ENCODE data around the gene ISM2. TPM values are rescaled to one million over a fixed set of nuclear protein-coding genes. Genes with fewer than 3 reads are reported as not detected.

The ISM2 gene
- total and polyA plus RNA-seq, 3 donors from 2014 or later = 4.4 to 28.7 (median 6.2) TPM

DNA sequence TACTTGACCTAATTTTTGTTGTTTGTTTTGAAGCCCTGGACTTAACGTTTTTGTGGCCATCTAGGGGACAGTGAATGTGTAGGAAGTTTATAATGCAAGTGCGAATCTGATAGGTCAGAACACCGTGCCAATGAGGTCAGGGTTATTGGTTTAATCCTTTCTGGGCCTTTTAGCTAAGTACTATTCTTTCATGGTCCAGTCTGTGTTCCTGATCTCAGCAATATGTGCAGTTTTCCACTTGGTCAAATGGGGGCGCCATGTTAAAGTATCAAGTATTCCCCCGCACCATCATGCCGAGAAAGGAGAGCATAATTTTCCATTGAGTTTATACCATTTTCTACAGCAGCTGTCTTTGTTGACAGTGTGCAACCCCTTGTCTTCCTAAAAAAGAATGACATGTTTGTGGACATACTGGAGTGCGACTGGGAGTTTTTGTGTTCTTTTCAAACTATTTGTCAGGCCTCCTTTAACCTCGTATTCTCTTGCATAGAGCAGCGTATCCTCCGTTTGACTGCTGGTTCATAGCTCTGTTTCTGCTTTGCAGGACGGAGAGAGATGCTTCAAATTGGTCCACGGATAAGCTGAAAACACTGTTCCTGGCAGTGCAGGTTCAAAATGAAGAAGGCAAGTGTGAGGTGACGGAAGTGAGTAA is 39.4 kb downstream of the ISM2 start:
- DNase-seq = peak; percentile 94
- TF ChIP-seq POLR2A (IDR thresholded peaks at IDR 0.05) = no peak
- TF ChIP-seq, protein P1, sequence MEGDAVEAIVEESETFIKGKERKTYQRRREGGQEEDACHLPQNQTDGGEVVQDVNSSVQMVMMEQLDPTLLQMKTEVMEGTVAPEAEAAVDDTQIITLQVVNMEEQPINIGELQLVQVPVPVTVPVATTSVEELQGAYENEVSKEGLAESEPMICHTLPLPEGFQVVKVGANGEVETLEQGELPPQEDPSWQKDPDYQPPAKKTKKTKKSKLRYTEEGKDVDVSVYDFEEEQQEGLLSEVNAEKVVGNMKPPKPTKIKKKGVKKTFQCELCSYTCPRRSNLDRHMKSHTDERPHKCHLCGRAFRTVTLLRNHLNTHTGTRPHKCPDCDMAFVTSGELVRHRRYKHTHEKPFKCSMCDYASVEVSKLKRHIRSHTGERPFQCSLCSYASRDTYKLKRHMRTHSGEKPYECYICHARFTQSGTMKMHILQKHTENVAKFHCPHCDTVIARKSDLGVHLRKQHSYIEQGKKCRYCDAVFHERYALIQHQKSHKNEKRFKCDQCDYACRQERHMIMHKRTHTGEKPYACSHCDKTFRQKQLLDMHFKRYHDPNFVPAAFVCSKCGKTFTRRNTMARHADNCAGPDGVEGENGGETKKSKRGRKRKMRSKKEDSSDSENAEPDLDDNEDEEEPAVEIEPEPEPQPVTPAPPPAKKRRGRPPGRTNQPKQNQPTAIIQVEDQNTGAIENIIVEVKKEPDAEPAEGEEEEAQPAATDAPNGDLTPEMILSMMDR (IDR thresholded peaks at IDR 0.05) = peak; percentile 71 to 81 (median 76)
- Histone ChIP-seq H3K36me3 (ENCODE audit: low read depth, missing control alignments) (no peaks in the 10 kb centered on the region), H3K9me3 (no peaks in the 10 kb centered on the region), H3K4me1 (peaks cover 21% of the 10 kb centered on the region), H3K4me3 (peak overlapping the region; percentile 93 to 99), H3K27ac (peak overlapping the region; percentile 92 to 99), H3K27me3 (no peaks in the 10 kb centered on the region)
- WGBS, 2 donors = 20 to 23% methylated on average over 13 of the region's 13 CpGs
- intact Hi-C loops (cut with DNase I; ENCODE audit: low total_unique reads) = no loop called here

DNA sequence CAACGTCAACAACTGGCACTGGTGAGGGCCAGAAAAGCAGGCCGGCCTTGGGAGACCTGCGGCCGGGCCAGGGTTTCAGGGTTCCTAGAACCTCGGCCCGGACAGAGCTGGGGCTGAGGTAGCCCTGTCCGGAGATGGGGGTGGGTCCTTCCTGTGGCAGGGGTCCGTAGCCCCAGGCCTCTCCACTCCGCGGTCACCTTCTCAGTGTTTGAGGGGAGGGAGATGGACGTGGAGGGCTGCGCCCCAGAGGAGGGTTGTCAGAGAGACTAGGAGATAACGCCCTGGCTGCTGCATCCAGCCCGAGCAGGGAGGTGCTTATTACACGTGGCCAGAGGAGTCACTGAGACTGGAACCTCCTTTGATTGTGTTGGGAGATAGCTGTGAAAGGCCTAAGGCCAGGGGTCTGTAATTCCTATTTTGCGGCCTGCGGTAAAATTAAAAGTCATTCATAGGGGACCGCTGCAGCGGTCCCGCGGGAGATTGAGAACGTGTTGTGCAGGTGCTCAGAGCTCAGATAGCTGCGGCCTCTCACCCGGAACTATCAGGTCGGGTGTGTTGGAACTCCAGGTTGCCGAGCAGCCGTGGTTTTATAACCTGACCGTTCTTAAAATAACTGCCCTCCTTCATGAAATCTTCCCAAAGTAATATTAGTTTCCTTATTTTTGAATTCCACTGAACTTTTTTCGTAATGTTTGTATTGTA is 40.2 kb downstream of the ISM2 start:
- H3K36me3 ChIP-seq (ENCODE audit: low read depth, missing control alignments) = no peaks in the 10 kb centered on the region
- H3K9me3 ChIP-seq = no peaks in the 10 kb centered on the region
- H3K27me3 ChIP-seq = no peaks in the 10 kb centered on the region
- H3K4me1 ChIP-seq = peaks cover 21% of the 10 kb centered on the region
- intact Hi-C loops (cut with DNase I; ENCODE audit: low total_unique reads) = no loop called here
- WGBS, 2 donors = 0 to 1% methylated on average over 15 to 29 of the region's 29 CpGs
- peak; percentile 52 for DNase-seq
- peak overlapping the region; percentile 93 to 99 for H3K4me3 ChIP-seq
- peak overlapping the region; percentile 92 to 99 for H3K27ac ChIP-seq
- no peak for TF ChIP-seq POLR2A (IDR thresholded peaks at IDR 0.05)
- TF ChIP-seq, protein P1 (IDR thresholded peaks at IDR 0.05) = no peak

DNA sequence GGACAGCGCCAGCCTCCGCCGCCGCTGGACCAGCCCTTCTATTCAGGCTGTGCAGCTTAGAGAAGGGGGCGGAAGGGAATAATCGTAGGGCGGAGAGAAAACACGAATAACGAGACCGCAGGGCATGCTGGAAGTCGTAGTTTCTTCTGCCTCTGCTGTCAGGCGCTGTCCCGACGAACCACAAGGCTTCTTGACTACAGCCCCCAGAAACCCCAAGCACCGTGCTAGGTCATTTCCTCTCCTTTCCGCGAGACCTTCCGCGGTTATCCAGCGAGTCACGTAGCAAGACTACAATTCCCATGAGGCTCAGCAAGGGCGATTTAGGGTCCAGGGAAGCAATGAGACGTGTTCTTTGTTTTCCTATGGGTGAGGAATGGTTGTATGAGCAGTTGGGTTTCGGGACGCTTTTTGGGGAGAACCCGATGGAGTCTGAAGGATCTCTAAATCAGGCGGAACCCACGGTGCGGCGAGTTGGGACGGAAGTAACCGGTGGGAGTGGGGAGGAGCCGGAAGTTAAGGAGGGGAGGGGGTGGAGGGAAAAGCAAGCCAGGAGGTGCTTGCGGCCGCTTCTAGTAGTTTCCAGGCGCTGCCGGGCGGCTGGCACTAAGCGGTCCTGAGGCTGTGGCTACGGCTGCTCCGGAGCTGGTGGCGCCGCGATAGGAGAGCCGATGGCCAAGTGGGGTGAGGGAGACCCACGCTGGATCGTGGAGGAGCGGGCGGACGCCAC is 40.9 kb downstream of the ISM2 start, which contains the start of the genes AHSA1 and VIPAS39:
Gene AHSA1, plus strand, starts transcription at position 572 of the 727 bp plus-strand sequence. Its CDS starts 97 bp downstream, at position 669.
Gene VIPAS39, minus strand, starts transcription at position 80 of the 727 bp plus-strand sequence. CDS start 3,499 bp downstream, outside the sequence.
- WGBS, 2 donors = 0% methylated on average over 39 to 50 of the region's 50 CpGs
- DNase-seq = peak; percentile 100
- TF ChIP-seq POLR2A (IDR thresholded peaks at IDR 0.05) = peak; percentile 58
- TF ChIP-seq, protein P1 (IDR thresholded peaks at IDR 0.05) = peak in 1 of 3 experiments; percentile 46
- no peaks in the 10 kb centered on the region for H3K27me3 ChIP-seq
- H3K4me1 ChIP-seq = peaks cover 21% of the 10 kb centered on the region
- no peaks in the 10 kb centered on the region for H3K9me3 ChIP-seq
- intact Hi-C loops (cut with DNase I; ENCODE audit: low total_unique reads) = no loop called here
- H3K36me3 ChIP-seq (ENCODE audit: low read depth, missing control alignments) = no peaks in the 10 kb centered on the region
- H3K4me3 ChIP-seq = peak within 1 kb of the TSS; percentile 93 to 99
- H3K27ac ChIP-seq = peak within 1 kb of the TSS; percentile 92 to 99

DNA sequence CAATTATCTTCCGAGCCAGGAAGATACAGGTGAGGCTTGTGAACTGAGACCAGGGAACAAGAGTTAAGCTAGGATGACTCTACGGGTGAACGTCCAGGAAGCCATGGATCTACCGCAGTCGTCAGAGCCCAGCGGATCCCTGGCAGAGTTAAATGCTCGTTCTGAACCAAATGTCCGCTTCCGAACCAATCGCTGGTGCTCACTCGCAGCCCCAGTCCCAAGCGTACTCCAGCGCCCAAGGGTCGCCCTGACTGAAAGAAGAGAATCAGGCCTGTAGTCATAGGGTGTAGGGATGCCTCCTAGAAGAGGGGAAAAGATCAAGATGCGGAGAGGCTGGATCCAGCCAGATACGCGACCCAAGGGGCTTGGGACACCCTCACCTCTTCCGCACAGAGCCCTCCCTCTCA is 41.5 kb downstream of the ISM2 start:
- H3K4me1 ChIP-seq = peaks cover 21% of the 10 kb centered on the region
- H3K4me3 ChIP-seq = peak overlapping the region; percentile 93 to 99
- TF ChIP-seq, protein P1 (IDR thresholded peaks at IDR 0.05) = no peak
- TF ChIP-seq POLR2A (IDR thresholded peaks at IDR 0.05) = no peak
- WGBS, 2 donors = 0% methylated on average over 18 of the region's 18 CpGs
- intact Hi-C loops (cut with DNase I; ENCODE audit: low total_unique reads) = no loop called here
- H3K9me3 ChIP-seq = no peaks in the 10 kb centered on the region
- H3K36me3 ChIP-seq (ENCODE audit: low read depth, missing control alignments) = no peaks in the 10 kb centered on the region
- DNase-seq = no peak
- peak overlapping the region; percentile 92 to 99 for H3K27ac ChIP-seq
- no peaks in the 10 kb centered on the region for H3K27me3 ChIP-seq

All from testis (tissue), 3 donors.